ENCODE measurements around the gene SOX4. TPM values are rescaled to one million over a fixed set of nuclear protein-coding genes. Genes with fewer than 3 reads are reported as not detected.

SOX4 gene
- total RNA-seq, 1 experiment from 2014 or later, result 67.0 TPM

DNA sequence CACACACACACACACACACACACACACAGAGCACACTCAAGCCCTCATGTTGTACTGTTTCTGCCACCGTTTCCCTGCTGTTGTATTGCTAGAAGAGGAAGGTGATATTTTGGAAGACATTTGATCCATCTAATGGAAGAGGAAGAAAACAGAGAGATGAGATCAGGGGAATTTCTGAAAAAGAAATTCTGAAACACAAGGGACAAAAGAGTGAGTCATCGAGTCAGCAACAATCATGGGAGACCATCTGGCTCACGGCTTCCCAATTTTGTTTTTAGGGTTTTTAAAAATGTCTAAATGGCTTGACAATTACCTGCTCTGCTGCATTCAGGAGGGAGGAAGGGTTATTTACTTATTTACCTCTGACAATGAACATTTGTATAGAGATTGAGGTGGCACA, 22.0 kb downstream of the SOX4 start:
- H3K27ac ChIP-seq (ENCODE audit: low read depth, low read length), result no peak overlapping the region
- H4K20me1 ChIP-seq (ENCODE audit: insufficient read depth), result no peaks in the 10 kb centered on the region
- no peak overlapping the region for H2AFZ ChIP-seq (ENCODE audit: low read depth, low read length, poor library complexity, severe bottlenecking)
- no peak for DNase-seq (ENCODE audit: low read depth, low spot score)
- no peaks in the 10 kb centered on the region for H3K4me1 ChIP-seq (ENCODE audit: control insufficient read depth in 1 of 2, insufficient read depth in 2 of 2, low read length in 2 of 2)
- ChIA-PET POLR2A (no interaction called here), CTCF (no interaction called here), RAD21 (ENCODE audit: low non-redundant PET in 1 of 2, low total read pairs in 2 of 2, uncharacterized antibody in 2 of 2, unreplicated experiment in 2 of 2) (no interaction called here)
- BruUV-seq (replicated peaks), result no TSS peak
- intact Hi-C loops (cut with micrococcal nuclease), result no loop called here
- H3K79me2 ChIP-seq (ENCODE audit: insufficient read depth, low read length), result no peaks in the 10 kb centered on the region
- no peak overlapping the region for H3K4me3 ChIP-seq (replicated peaks in 1 of 2; ENCODE audit: low read depth in 1 of 2, low read length in 2 of 2)
- H3K9ac ChIP-seq (ENCODE audit: low read length), result no peak overlapping the region
- ATAC-seq, result no peak
- no peaks in the 10 kb centered on the region for H3K9me2 ChIP-seq (ENCODE audit: insufficient read depth)
- H3K36me3 ChIP-seq (ENCODE audit: control insufficient read depth in 1 of 2, insufficient read depth in 2 of 2, low read length in 2 of 2), result no peaks in the 10 kb centered on the region
- H3K27me3 ChIP-seq (ENCODE audit: insufficient read depth, low read length), result no peaks in the 10 kb centered on the region
- no peak for TF ChIP-seq FOSL1 (IDR thresholded peaks at IDR 0.05; ENCODE audit: low read depth)
- no peak for TF ChIP-seq EZH2 (IDR thresholded peaks at IDR 0.05)
- no peak for TF ChIP-seq EGR1 (IDR thresholded peaks at IDR 0.05; ENCODE audit: low read depth)
- no peak for TF ChIP-seq POLR2AphosphoS5 (IDR thresholded peaks at IDR 0.05; ENCODE audit: low read depth, low read length)
- no peak overlapping the region for H3K4me2 ChIP-seq (ENCODE audit: low read length)
- H3K9me3 ChIP-seq (ENCODE audit: control insufficient read depth in 1 of 2, insufficient read depth in 1 of 2, low read depth in 1 of 2, low read length in 2 of 2), result no peaks in the 10 kb centered on the region

DNA sequence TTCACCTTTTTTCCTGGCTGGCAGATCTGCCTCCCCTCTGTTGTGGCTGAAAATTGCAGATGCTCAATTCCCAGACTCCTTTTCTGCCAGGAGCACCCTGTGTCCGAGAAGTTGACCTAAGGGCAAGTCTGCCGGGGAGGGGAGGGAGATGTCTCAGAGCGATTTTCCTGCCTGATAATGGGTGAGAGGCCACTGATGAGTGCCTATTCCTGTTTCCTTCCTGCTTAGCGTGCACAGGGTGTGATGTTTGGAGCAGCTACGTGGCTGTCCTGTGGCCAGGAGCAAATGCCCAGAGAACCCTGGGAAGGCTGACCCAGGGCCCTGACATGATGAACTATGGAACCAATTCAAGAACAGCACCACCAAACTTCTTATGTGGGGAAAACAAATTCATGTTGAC, 22.5 kb downstream of the SOX4 start:
- H3K9me3 ChIP-seq (ENCODE audit: control insufficient read depth in 1 of 2, insufficient read depth in 1 of 2, low read depth in 1 of 2, low read length in 2 of 2), result no peaks in the 10 kb centered on the region
- no peak overlapping the region for H3K4me3 ChIP-seq (replicated peaks in 1 of 2; ENCODE audit: low read depth in 1 of 2, low read length in 2 of 2)
- H3K9me2 ChIP-seq (ENCODE audit: insufficient read depth), result no peaks in the 10 kb centered on the region
- no peak overlapping the region for H3K27ac ChIP-seq (ENCODE audit: low read depth, low read length)
- H3K4me1 ChIP-seq (ENCODE audit: control insufficient read depth in 1 of 2, insufficient read depth in 2 of 2, low read length in 2 of 2), result no peaks in the 10 kb centered on the region
- H4K20me1 ChIP-seq (ENCODE audit: insufficient read depth), result no peaks in the 10 kb centered on the region
- ChIA-PET RAD21 (ENCODE audit: low non-redundant PET in 1 of 2, low total read pairs in 2 of 2, uncharacterized antibody in 2 of 2, unreplicated experiment in 2 of 2) (no interaction called here), POLR2A (no interaction called here), CTCF (no interaction called here)
- H3K79me2 ChIP-seq (ENCODE audit: insufficient read depth, low read length), result no peaks in the 10 kb centered on the region
- no peaks in the 10 kb centered on the region for H3K27me3 ChIP-seq (ENCODE audit: insufficient read depth, low read length)
- no peak overlapping the region for H3K4me2 ChIP-seq (ENCODE audit: low read length)
- H3K36me3 ChIP-seq (ENCODE audit: control insufficient read depth in 1 of 2, insufficient read depth in 2 of 2, low read length in 2 of 2), result no peaks in the 10 kb centered on the region
- no peak overlapping the region for H2AFZ ChIP-seq (ENCODE audit: low read depth, low read length, poor library complexity, severe bottlenecking)
- BruUV-seq (replicated peaks), result no TSS peak
- H3K9ac ChIP-seq (ENCODE audit: low read length), result no peak overlapping the region
- DNase-seq (ENCODE audit: low read depth, low spot score) (no peak), ATAC-seq (no peak)
- TF ChIP-seq RAD21 (IDR thresholded peaks at IDR 0.05; ENCODE audit: low read depth) (no peak), POLR2A (IDR thresholded peaks at IDR 0.05; ENCODE audit: borderline replicate concordance, extremely low read depth, insufficient read depth, insufficient read length) (no peak), EGR1 (IDR thresholded peaks at IDR 0.05; ENCODE audit: low read depth) (no peak), CEBPB (IDR thresholded peaks at IDR 0.05; ENCODE audit: low read depth) (no peak), EZH2 (IDR thresholded peaks at IDR 0.05) (no peak), SP1 (IDR thresholded peaks at IDR 0.05; ENCODE audit: low read depth) (no peak), FOSL1 (IDR thresholded peaks at IDR 0.05; ENCODE audit: low read depth) (no peak), EZH2phosphoT487 (IDR thresholded peaks at IDR 0.05; ENCODE audit: borderline replicate concordance) (no peak), POLR2AphosphoS5 (IDR thresholded peaks at IDR 0.05; ENCODE audit: low read depth, low read length) (no peak), SIN3A (IDR thresholded peaks at IDR 0.05; ENCODE audit: low read depth) (no peak)
- TF ChIP-seq, protein P1, sequence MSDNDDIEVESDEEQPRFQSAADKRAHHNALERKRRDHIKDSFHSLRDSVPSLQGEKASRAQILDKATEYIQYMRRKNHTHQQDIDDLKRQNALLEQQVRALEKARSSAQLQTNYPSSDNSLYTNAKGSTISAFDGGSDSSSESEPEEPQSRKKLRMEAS (IDR thresholded peaks at IDR 0.05), result no peak
- TF ChIP-seq, protein P2, sequence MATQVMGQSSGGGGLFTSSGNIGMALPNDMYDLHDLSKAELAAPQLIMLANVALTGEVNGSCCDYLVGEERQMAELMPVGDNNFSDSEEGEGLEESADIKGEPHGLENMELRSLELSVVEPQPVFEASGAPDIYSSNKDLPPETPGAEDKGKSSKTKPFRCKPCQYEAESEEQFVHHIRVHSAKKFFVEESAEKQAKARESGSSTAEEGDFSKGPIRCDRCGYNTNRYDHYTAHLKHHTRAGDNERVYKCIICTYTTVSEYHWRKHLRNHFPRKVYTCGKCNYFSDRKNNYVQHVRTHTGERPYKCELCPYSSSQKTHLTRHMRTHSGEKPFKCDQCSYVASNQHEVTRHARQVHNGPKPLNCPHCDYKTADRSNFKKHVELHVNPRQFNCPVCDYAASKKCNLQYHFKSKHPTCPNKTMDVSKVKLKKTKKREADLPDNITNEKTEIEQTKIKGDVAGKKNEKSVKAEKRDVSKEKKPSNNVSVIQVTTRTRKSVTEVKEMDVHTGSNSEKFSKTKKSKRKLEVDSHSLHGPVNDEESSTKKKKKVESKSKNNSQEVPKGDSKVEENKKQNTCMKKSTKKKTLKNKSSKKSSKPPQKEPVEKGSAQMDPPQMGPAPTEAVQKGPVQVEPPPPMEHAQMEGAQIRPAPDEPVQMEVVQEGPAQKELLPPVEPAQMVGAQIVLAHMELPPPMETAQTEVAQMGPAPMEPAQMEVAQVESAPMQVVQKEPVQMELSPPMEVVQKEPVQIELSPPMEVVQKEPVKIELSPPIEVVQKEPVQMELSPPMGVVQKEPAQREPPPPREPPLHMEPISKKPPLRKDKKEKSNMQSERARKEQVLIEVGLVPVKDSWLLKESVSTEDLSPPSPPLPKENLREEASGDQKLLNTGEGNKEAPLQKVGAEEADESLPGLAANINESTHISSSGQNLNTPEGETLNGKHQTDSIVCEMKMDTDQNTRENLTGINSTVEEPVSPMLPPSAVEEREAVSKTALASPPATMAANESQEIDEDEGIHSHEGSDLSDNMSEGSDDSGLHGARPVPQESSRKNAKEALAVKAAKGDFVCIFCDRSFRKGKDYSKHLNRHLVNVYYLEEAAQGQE (IDR thresholded peaks at IDR 0.05; ENCODE audit: low read depth), result no peak
- TF ChIP-seq, protein P3, sequence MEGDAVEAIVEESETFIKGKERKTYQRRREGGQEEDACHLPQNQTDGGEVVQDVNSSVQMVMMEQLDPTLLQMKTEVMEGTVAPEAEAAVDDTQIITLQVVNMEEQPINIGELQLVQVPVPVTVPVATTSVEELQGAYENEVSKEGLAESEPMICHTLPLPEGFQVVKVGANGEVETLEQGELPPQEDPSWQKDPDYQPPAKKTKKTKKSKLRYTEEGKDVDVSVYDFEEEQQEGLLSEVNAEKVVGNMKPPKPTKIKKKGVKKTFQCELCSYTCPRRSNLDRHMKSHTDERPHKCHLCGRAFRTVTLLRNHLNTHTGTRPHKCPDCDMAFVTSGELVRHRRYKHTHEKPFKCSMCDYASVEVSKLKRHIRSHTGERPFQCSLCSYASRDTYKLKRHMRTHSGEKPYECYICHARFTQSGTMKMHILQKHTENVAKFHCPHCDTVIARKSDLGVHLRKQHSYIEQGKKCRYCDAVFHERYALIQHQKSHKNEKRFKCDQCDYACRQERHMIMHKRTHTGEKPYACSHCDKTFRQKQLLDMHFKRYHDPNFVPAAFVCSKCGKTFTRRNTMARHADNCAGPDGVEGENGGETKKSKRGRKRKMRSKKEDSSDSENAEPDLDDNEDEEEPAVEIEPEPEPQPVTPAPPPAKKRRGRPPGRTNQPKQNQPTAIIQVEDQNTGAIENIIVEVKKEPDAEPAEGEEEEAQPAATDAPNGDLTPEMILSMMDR (IDR thresholded peaks at IDR 0.05 in 2 of 3, conservative IDR thresholded peaks at IDR 0.05 in 1 of 3; ENCODE audit: borderline replicate concordance in 1 of 3, insufficient read depth in 1 of 3, low read depth in 2 of 3, low read length in 2 of 3), result no peak
- TF ChIP-seq, protein P4, sequence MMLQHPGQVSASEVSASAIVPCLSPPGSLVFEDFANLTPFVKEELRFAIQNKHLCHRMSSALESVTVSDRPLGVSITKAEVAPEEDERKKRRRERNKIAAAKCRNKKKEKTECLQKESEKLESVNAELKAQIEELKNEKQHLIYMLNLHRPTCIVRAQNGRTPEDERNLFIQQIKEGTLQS (IDR thresholded peaks at IDR 0.05), result no peak
- intact Hi-C loops (cut with micrococcal nuclease), result no loop called here
